SK-N-SH (cell line): ENCODE data around the gene ADAMTS19. TPM values are rescaled to one million over a fixed set of nuclear protein-coding genes. Genes with fewer than 3 reads are reported as not detected.

Source experiments
- CTCF ChIA-PET: fragments of 300-600, 350-600 bp; formaldehyde crosslinking; extraction: SDS; loops from one replicate; lab custom pipeline; 2021; lab: Yijun Ruan, JAX
- POLR2A ChIA-PET: fragments of 350-600 bp; sonication (Branson Sonifier 250); formaldehyde crosslinking; extraction: SDS; loops from one replicate; lab custom pipeline; 2020; ENCODE audit warnings: antibody characterized with exemption, inconsistent platforms; lab: Yijun Ruan, JAX
- DNase-seq: peaks from one replicate; pipeline ENCODE4 v3.0.0; 2012
- H2AFZ ChIP-seq: fragments of 200-600 bp; sonication (generic); 2 replicates; pipeline ENCODE4 v1.8.1; 2016; ENCODE audit warnings: antibody characterized with exemption, mild to moderate bottlenecking, low read depth
- H3F3A ChIP-seq: fragments of 200-600 bp; sonication (generic); replicated peaks from 2 replicates; pipeline ENCODE3; 2016; ENCODE audit warnings: antibody characterized with exemption, mild to moderate bottlenecking; ENCODE audit not compliant: insufficient read depth
- H3K27ac ChIP-seq, 2 experiments: fragments of 200-500 bp in 1 of 2; fragments of 200-600 bp in 1 of 2; sonication (Bioruptor generic) in 1 of 2; sonication (generic), shearing (Covaris generic) in 1 of 2; 2 replicates each; pipeline versions ENCODE4 v1.5.1 to v1.6.1; 2014 to 2016; ENCODE audit warnings: low read depth in 2 of 2, inconsistent platforms in 1 of 2, low read length in 1 of 2, mild to moderate bottlenecking in 1 of 2, mixed read lengths in 1 of 2
- H3K27me3 ChIP-seq: fragments of 200-600 bp; sonication (generic), shearing (Covaris generic); 2 replicates; pipeline ENCODE4 v1.6.1; 2016; ENCODE audit warnings: mixed run types; ENCODE audit not compliant: insufficient read depth
- H3K36me3 ChIP-seq, 2 experiments: fragments of 200-500 bp in 1 of 2; fragments of 200-600 bp in 1 of 2; sonication (Bioruptor generic) in 1 of 2; sonication (generic) in 1 of 2; replicated peaks in 1 of 2; 2 replicates each; pipeline versions ENCODE3 to v1.5.1; 2014 to 2016; ENCODE audit warnings: low read length in 1 of 2, mild to moderate bottlenecking in 1 of 2; ENCODE audit not compliant: insufficient read depth in 2 of 2, control insufficient read depth in 1 of 2
- H3K4me1 ChIP-seq, 2 experiments: fragments of 200-500 bp in 1 of 2; fragments of 200-600 bp in 1 of 2; sonication (Bioruptor generic) in 1 of 2; sonication (generic), shearing (Covaris generic) in 1 of 2; 2 replicates each; pipeline versions ENCODE4 v1.5.1 to v1.6.1; 2014 to 2016; ENCODE audit warnings: low read depth in 1 of 2, low read length in 1 of 2, mixed run types in 1 of 2; ENCODE audit not compliant: insufficient read depth in 2 of 2, control insufficient read depth in 1 of 2
- H3K4me2 ChIP-seq: fragments of 200-600 bp; sonication (generic), shearing (Covaris generic); 2 replicates; pipeline ENCODE4 v1.6.1; 2017; ENCODE audit warnings: mixed run types
- H3K4me3 ChIP-seq, 2 experiments: fragments of 200-500 bp in 1 of 2; fragments of 200-600 bp in 1 of 2; sonication (Bioruptor generic) in 1 of 2; sonication (generic), shearing (Covaris generic) in 1 of 2; 2 replicates each; pipeline versions ENCODE4 v1.5.1 to v1.8.1; 2014 to 2016; ENCODE audit warnings: low read depth in 2 of 2, inconsistent platforms in 1 of 2, low read length in 1 of 2, mild to moderate bottlenecking in 1 of 2, mixed read lengths in 1 of 2, moderate library complexity in 1 of 2
- H3K79me2 ChIP-seq: fragments of 200-600 bp; sonication (generic); 2 replicates; pipeline ENCODE4 v1.8.1; 2017; ENCODE audit warnings: mild to moderate bottlenecking; ENCODE audit not compliant: insufficient read depth
- H3K9ac ChIP-seq: fragments of 200-600 bp; sonication (generic); 2 replicates; pipeline ENCODE4 v1.6.1; 2017; ENCODE audit warnings: mixed run types
- H3K9me2 ChIP-seq: fragments of 200-600 bp; sonication (generic); 2 replicates; pipeline ENCODE4 v1.6.1; 2017; ENCODE audit warnings: mixed run types
- H3K9me3 ChIP-seq: fragments of 200-600 bp; sonication (generic); 2 replicates; pipeline ENCODE4 v1.6.1; 2017; ENCODE audit warnings: mixed run types, mild to moderate bottlenecking, moderate library complexity
- H4K20me1 ChIP-seq: fragments of 200-600 bp; sonication (generic); 2 replicates; pipeline ENCODE4 v1.6.1; 2017; ENCODE audit warnings: mild to moderate bottlenecking, mixed run types; ENCODE audit not compliant: insufficient read depth
- EZH2phosphoT487 ChIP-seq: fragments of 200-600 bp; sonication (generic); IDR thresholded peaks from 2 replicates; pipeline ENCODE4 v1.6.1; 2017; ENCODE audit warnings: low read depth, mixed run types, mild to moderate bottlenecking, antibody characterized with exemption, moderate library complexity, borderline replicate concordance
- FOXJ3 ChIP-seq: sonication (generic); formaldehyde crosslinking; IDR thresholded peaks from 2 replicates; pipeline ENCODE4 v1.5.1; 2020; ENCODE audit warnings: mild to moderate bottlenecking, missing genetic modification reagents
- GABPA ChIP-seq: IDR thresholded peaks from 2 replicates; pipeline ENCODE4 v1.4.0; 2012; ENCODE audit warnings: low read depth, mild to moderate bottlenecking
- MAX ChIP-seq: IDR thresholded peaks from 2 replicates; pipeline ENCODE4 v1.4.0; 2012; ENCODE audit warnings: low read depth
- REST ChIP-seq: IDR thresholded peaks from 2 replicates; pipeline ENCODE4 v1.6.1; 2012; ENCODE audit warnings: mild to moderate bottlenecking, low read depth, low read length, moderate library complexity
- RXRA ChIP-seq: IDR thresholded peaks from 2 replicates; pipeline ENCODE4 v1.4.0; 2012; ENCODE audit warnings: low read depth, mild to moderate bottlenecking, borderline replicate concordance
- SIN3A ChIP-seq: IDR thresholded peaks from 2 replicates; pipeline ENCODE4 v1.6.1; 2012; ENCODE audit warnings: low read depth, mild to moderate bottlenecking, low read length, moderate library complexity, borderline replicate concordance
- TAF1 ChIP-seq: IDR thresholded peaks from 2 replicates; pipeline ENCODE4 v1.6.1; 2012; ENCODE audit warnings: low read depth, mild to moderate bottlenecking, low read length, moderate library complexity, borderline replicate concordance
- TCF12 ChIP-seq: IDR thresholded peaks from 2 replicates; pipeline ENCODE4 v1.4.0; 2012
- TEAD4 ChIP-seq: IDR thresholded peaks from 2 replicates; pipeline ENCODE4 v1.4.0; 2012; ENCODE audit warnings: mild to moderate bottlenecking, borderline replicate concordance; ENCODE audit not compliant: insufficient read depth
- YY1 ChIP-seq: IDR thresholded peaks from 2 replicates; pipeline ENCODE4 v1.4.0; 2012; ENCODE audit warnings: low read depth, mild to moderate bottlenecking
- WGBS: methylation state at CpG from one replicate; pipeline ENCODE4 v1.1.6; 2017; ENCODE audit warnings: low lambda C conversion rate; 5-methylcytosine and 5-hydroxymethylcytosine counted together
- polyA plus RNA-seq, 3 experiments: library from polyadenylated mRNA; depleted of rRNA; stranded (reverse); fragments of >200 nt; gene quantifications; 2 replicates each; pipeline ENCODE4 v1.2.3, GENCODE V29; 2012
- TF ChIP-seq, protein P1 (sequence below): fragments of 150-350 bp; IDR thresholded peaks from 2 replicates; pipeline ENCODE4 v1.6.1; 2017; ENCODE audit warnings: antibody characterized with exemption, low read length, low read depth, borderline replicate concordance
- TF ChIP-seq, protein P2 (sequence below): IDR thresholded peaks from 2 replicates; pipeline ENCODE4 v1.4.0; 2012; ENCODE audit warnings: low read depth, borderline replicate concordance

Gene ADAMTS19
- polyA plus RNA-seq, 1 of the 3 experiments (the other 2 are of a cell fraction), result 0.10 TPM

- Histone ChIP-seq H3K9me2 (no peaks in the 10 kb centered on the region), H3K79me2 (no peaks in the 10 kb centered on the region), H3K4me2 (no peak overlapping the region), H4K20me1 (no peaks in the 10 kb centered on the region), H3K9me3 (no peaks in the 10 kb centered on the region), H3K27me3 (no peaks in the 10 kb centered on the region), H3F3A (no peaks in the 10 kb centered on the region), H2AFZ (no peak overlapping the region), H3K9ac (no peak overlapping the region), H3K27ac (no peak overlapping the region), H3K36me3 (no peaks in the 10 kb centered on the region), H3K4me1 (no peaks in the 10 kb centered on the region), H3K4me3 (no peak overlapping the region)
- ChIA-PET CTCF (no interaction called here), POLR2A (no interaction called here)
- WGBS, result 2% methylated on average over 4 of the region's 4 CpGs
- no peak for TF ChIP-seq EZH2phosphoT487
- no peak for DNase-seq
Measured at GRCh38 chr5:129639331-129639730, 179.2 kb downstream of the ADAMTS19 start.

DNA sequence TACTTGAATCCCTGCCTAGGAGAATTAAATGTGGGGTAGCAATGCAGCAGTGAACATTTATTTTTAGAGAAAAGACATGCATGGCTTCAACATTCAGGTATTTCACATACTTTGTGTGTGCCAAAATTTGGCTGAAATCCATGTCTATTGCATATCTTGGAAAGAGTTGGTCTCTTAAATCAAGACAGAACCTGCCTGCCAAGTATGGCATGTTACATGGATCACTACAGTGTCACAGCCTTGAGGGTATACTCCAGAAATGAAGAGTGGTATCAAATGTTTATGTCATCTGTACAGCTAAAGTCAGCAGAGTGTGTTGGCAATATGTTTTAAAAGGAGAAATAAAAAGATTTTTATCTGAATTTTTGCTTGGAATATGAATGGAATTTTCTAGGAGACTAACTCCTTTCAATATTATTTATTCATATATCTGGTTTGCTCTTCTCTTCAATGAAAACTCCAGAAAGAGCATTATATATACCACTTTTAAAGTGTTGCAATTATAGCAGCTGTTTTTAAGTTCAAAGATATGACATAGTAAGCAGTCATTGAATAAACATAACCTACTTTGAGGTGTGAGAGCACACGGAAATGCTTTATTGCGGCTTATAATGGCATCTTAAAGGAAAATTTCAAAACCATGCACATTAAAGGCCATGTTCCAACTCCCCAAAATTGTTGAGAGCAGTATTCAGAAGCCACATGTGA, 192.4 kb downstream of the ADAMTS19 start:
- TF ChIP-seq TEAD4, result no peak
- TF ChIP-seq SIN3A, result no peak
- TF ChIP-seq RXRA, result no peak
- TF ChIP-seq, protein P1, sequence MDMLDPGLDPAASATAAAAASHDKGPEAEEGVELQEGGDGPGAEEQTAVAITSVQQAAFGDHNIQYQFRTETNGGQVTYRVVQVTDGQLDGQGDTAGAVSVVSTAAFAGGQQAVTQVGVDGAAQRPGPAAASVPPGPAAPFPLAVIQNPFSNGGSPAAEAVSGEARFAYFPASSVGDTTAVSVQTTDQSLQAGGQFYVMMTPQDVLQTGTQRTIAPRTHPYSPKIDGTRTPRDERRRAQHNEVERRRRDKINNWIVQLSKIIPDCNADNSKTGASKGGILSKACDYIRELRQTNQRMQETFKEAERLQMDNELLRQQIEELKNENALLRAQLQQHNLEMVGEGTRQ, result no peak
- TF ChIP-seq YY1, result no peak
- TF ChIP-seq, protein P2, sequence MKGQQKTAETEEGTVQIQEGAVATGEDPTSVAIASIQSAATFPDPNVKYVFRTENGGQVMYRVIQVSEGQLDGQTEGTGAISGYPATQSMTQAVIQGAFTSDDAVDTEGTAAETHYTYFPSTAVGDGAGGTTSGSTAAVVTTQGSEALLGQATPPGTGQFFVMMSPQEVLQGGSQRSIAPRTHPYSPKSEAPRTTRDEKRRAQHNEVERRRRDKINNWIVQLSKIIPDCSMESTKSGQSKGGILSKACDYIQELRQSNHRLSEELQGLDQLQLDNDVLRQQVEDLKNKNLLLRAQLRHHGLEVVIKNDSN, result no peak
- no peak for TF ChIP-seq GABPA
- TF ChIP-seq FOXJ3 (CRISPR knock-in tag), result no peak
- no peak for TF ChIP-seq TAF1
- no peak for TF ChIP-seq REST
- TF ChIP-seq MAX, result no peak
- TF ChIP-seq TCF12, result no peak
- no peak overlapping the region for H3K27ac ChIP-seq
- no peaks in the 10 kb centered on the region for H4K20me1 ChIP-seq
- CTCF ChIA-PET, result no interaction called here
- peaks cover 3% of the 10 kb centered on the region; the same call in 1 of the 2 replicates for H3K27me3 ChIP-seq
- no peaks in the 10 kb centered on the region for H3K9me2 ChIP-seq
- H3K4me3 ChIP-seq, result no peak overlapping the region
- H3F3A ChIP-seq, result no peaks in the 10 kb centered on the region
- no peak overlapping the region for H3K9ac ChIP-seq
- H3K9me3 ChIP-seq, result no peaks in the 10 kb centered on the region
- 0% methylated on average over 2 of the region's 2 CpGs for WGBS
- no peak overlapping the region for H2AFZ ChIP-seq
- H3K4me1 ChIP-seq, result no peaks in the 10 kb centered on the region
- POLR2A ChIA-PET, result no interaction called here
- no peak for DNase-seq
- H3K79me2 ChIP-seq, result no peaks in the 10 kb centered on the region
- H3K4me2 ChIP-seq, result no peak overlapping the region
- no peaks in the 10 kb centered on the region for H3K36me3 ChIP-seq
